ENCODE results near the gene ADD1.

ADD1 gene

GRCh38 chr4:2802618-2803531, 40.8 kb upstream of the ADD1 start:
- no peak for DNase-seq (ENCODE audit: insufficient read length, low spot score)
- FAIRE-seq: no peak
- TF ChIP-seq, protein P1, sequence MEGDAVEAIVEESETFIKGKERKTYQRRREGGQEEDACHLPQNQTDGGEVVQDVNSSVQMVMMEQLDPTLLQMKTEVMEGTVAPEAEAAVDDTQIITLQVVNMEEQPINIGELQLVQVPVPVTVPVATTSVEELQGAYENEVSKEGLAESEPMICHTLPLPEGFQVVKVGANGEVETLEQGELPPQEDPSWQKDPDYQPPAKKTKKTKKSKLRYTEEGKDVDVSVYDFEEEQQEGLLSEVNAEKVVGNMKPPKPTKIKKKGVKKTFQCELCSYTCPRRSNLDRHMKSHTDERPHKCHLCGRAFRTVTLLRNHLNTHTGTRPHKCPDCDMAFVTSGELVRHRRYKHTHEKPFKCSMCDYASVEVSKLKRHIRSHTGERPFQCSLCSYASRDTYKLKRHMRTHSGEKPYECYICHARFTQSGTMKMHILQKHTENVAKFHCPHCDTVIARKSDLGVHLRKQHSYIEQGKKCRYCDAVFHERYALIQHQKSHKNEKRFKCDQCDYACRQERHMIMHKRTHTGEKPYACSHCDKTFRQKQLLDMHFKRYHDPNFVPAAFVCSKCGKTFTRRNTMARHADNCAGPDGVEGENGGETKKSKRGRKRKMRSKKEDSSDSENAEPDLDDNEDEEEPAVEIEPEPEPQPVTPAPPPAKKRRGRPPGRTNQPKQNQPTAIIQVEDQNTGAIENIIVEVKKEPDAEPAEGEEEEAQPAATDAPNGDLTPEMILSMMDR (IDR thresholded peaks at IDR 0.05; ENCODE audit: insufficient read depth, missing control alignments): no peak

DNA sequence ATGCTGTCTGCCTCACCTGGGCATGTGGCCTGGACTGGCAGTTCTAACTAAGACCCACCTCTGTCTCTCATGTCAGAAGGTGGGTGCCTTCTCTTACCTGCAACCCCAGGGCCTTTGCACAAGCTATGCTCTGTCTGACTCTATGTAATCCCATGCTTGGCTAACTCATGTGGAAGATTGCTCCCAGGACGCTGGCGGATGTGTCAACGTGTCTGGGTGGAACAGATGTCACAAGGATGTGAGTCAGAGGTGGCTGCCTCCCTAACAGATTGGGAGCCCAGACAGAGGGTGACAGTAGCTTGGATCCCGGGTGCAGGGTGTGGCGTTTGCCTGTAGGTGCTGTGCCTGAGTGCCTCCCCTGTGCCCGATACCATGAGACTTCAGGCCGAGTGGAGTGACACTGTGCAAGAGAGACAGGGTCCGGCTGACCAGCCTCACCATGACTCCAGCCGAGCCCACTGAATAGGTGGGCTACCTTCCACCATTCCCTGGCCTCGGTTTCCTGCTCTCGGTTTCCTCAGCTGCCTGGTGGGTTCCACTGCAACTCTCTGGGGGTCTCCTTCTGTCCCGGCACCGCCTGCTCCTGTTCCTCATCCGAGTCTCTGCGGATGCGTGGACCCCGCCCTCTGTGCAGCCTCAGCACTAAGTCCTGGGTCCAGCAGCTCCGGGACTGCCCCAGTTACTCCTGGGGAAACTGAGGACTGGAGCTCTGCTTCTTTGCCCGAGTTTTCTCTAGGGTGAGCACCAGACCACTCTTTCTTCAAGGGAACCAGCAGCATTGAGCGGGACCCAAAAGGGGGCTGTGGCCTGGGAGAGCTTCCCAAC, 39.8 kb upstream of the ADD1 start:
- DNase-seq (ENCODE audit: insufficient read length, low spot score): no peak
- TF ChIP-seq, protein P1 (IDR thresholded peaks at IDR 0.05; ENCODE audit: insufficient read depth, missing control alignments): no peak
- no peak for FAIRE-seq

DNA sequence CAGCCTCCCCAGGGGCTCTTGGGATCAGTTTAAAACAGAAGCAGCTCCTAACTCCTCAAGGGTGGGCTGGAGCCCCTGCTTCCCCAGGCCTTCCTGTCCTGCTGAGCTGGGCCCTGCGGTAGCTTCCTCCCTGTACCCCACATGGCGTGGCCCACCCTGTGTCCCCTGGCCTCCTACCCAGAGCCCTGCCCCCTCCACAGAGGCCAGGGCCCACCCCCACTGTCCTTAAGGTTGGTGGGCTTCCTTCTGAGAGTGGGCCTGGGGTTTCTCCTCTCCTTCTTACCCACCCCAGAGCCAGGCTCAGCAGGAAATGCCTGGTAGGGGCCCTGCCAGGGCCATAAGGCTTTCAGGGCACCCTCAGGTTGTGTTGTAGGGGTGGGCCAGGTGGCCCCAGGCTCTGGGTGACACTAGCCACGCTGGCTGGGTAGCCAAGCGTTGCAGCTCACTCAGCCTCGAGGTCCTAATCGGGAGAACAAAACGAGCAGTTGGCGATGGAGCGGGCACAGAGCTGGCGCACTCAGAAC, 39.1 kb upstream of the ADD1 start:
- no peak for FAIRE-seq
- no peak for DNase-seq (ENCODE audit: insufficient read length, low spot score)
- TF ChIP-seq, protein P1 (IDR thresholded peaks at IDR 0.05; ENCODE audit: insufficient read depth, missing control alignments): no peak

DNA sequence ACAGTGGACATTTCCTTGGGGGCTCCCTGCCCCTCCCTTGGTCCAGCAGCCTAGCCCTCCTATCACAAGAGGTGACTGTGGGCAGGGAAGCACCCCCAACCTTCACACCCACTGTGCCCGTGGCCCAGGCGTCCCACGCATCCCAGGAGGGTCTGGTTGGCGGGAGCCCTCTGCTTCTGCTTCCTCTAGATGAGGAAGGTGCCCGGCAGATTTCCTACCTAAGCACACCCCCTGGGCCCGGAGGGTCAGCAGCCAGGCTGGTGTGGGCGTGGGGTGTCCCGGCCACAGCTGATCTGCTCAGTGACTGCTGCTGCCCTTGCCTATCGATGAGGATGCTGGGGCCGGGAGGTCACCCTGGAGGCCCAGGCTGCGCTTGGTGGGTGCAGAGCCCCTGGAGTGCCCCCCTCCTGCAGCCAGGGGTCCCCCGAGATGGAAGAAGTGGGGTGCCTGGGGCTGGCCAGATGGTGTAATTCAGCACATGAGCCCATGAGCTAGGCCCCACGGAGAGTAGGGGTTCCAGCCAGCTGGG, 38.6 kb upstream of the ADD1 start:
- TF ChIP-seq, protein P1 (IDR thresholded peaks at IDR 0.05; ENCODE audit: insufficient read depth, missing control alignments): no peak
- no peak for FAIRE-seq
- no peak for DNase-seq (ENCODE audit: insufficient read length, low spot score)

DNA sequence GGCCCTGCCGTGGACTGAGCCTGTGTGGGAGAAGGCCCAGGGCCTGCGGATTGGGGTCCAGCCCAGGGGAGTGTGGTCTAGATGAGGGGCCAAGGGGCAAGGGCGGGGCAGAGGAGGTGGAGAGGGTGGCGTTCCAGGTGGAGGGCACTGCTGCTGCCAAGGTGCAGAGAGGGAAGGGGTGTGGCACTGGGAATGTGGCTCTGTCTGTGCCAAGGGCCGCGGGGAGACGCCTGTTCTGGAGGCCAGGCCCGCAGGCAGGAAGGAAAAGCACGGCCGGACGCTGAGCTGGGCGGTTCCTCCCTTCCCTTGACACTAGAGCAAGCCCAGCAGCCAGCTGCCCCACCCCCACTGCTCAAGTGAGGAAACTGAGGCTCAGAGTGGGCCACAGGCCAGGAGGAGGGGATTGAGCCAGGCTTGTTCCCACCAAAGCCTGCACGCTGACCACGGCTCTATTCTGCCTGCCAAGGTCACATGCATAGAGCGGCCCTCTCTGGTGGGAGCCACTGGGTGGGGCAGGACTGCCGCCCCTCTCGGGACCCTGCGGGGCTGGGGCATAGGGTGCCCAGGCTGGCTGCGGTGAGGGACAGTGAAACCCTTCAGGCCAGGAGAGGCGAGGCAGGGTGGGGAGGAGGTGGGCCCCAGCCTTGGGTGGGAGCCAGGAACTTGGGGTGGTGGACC, 37.8 kb upstream of the ADD1 start:
- TF ChIP-seq, protein P1 (IDR thresholded peaks at IDR 0.05; ENCODE audit: insufficient read depth, missing control alignments): no peak
- FAIRE-seq (no peak), DNase-seq (ENCODE audit: insufficient read length, low spot score) (no peak)

- FAIRE-seq: no peak
- no peak for DNase-seq (ENCODE audit: insufficient read length, low spot score)
- TF ChIP-seq, protein P1 (IDR thresholded peaks at IDR 0.05; ENCODE audit: insufficient read depth, missing control alignments): no peak
Measured at GRCh38 chr4:2806390-2807355, 37.0 kb upstream of the ADD1 start.
